Activated T-helper 1 cell treated with Interleukin-2 at 50 U/mL for 16 hours (primary cell): ENCODE results near the gene TJP2.

Source experiments
- DNase-seq: peaks from one replicate; pipeline ENCODE4 v3.0.0-alpha.2; 2020; ENCODE audit warnings: low read depth

Gene TJP2

DNA sequence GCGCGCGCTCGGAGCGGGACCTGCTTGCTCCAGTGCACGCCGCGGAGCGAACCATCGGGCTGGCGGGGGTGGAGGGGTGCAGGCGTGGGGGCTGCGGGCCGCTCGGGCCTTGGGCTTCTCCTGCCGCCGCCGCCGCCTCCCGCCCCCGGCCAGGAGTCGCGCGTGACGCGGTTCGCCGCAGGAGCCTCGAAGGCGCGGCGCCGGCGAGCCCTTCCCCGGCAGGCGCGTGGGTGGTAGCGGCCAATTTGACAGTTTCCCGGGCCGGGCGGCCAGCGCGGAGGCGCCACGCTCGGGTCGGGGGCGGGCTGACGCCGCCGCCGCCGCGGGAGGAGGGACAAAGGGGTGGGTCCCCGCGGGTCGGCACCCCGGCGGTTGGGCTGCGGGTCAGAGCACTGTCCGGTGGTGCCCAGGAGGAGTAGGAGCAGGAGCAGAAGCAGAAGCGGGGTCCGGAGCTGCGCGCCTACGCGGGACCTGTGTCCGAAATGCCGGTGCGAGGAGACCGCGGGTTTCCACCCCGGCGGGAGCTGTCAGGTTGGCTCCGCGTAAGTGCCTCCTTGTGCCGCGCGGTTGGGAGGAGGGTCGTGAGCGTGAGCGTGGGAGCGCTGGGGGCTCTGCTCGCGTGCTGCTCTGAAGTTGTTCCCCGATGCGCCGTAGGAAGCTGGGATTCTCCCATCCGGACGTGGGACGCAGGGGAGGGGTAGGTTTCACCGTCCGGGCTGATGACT, at the start of gene TJP2:
TSS of gene TJP2 (plus strand) at position 387 of the 725 bp plus-strand sequence. CDS start at position 483, 96 bp downstream.
- peak; percentile 7 for DNase-seq

DNA sequence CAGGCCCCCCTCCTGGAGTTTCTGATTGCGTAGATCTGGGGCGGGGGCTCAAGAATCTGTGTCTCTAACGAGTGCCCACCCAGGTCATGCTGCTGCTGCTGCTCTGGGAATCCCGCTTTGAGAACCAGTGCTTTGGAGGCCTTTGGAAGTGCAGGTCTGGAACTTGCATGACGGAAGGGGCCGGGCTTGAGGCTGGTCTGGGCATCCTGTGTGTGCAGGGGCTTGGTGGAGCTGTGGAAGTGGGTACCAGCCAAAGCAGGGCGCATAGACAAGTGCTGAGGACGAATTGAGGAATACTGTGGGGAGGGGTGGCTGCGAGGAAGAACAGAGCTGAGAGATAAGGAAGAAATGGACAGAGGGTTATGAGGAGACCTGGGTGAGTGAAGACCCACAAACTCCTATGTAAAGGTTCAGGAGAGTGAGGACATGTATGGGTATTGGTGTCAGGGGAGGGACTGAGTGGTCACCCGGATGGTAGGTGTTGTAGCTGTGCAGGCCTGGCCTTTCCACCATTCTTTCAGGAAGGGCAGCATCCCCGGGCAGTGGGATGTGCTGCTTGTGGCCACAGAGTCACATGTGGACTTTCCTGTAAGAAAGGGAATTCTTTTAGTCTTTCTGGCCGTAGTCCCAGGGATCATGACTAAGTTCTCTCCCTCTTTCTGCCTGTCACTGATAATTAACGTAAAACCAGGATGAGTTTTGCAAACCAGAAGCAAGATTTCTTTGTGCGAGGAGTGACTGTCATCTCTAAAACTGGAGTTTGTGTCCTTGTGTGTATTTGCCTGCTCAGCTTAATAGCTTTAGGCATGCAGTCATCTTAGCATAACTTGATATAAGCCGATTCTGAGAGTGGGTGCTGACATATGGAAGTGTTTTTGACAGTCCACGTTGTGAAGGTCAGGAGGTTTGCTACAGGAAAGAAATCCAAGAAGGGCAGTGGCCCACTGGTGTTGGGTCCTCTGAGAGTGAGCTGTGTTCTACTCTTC, 43.3 kb upstream of the TJP2 start:
- DNase-seq: no peak

DNA sequence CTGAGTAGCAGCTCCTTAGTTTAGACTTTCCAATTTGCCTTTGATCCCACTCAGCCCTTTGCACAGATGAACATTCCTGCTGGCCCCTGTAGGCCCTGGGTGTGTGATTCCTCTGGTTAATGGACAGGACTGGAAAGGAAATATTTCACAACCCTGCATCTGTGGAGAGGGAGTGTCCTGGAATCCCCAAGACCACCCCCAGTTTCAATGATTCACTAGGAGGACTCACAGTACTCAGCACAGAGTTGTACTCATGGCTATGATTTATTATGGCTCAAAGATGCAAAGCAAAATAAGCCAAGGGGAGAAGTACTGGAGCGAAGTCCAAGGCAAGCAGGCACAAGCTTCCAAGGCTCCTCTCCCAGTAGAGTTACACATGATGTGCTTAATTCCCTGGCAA, 42.4 kb upstream of the TJP2 start:
- no peak for DNase-seq

DNA sequence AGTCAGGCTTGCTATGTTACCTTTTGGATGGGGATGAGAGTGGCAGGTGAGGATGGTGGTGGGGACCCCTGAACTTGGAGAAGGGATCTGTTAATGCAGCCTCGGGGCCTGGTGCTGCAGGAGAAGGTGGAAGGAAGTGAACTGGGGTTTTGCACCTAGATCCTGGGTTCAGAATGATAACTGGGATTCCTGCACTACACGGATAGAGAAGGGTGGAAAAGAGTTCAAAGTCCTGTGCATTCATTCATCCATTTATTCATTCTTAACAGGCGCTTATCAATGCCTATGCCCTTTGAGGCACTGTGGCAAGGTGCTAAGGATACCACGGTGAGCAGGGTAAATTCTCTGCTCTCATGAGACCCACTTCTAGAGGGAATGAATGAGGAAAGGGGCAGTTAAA, 41.7 kb upstream of the TJP2 start:
- DNase-seq: no peak

DNA sequence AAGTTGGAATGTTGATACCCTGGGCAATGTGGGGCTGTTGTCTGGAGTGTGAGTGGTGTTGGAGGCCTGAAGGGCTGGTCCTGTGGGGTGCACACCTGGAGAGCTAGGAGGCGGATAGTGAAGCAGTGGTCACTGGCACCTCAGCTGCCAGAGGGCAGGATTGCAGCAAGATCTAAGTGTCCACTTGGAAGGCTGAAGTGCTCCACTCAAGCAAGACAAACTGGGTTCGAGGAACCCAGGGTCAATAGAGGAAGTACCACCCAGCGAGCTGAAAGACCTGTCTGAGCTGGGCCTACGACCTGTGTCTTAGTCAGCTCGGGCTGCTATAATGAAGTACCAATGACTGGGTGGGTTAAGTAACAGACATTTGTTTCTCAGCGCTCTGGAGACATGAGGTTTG, 39.7 kb upstream of the TJP2 start:
- DNase-seq: no peak

DNA sequence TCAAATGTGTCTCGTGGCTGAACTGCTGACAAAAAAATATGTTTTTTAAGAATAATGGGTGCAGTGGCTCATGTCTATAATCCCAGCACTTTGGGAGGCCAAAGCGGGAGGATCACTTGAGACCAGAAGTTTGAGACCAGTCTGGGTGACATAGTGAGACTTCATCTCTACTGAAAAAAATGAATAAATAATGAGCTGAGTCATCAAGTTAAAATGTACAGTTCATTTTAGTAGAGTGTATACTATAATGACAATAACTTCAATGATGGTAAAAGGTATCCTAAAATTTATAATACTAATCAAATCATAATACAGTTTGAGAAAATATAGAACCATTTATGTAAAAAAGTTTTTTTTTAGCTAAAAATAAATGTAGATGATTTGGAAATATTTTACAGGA, 37.9 kb upstream of the TJP2 start:
- no peak for DNase-seq

DNA sequence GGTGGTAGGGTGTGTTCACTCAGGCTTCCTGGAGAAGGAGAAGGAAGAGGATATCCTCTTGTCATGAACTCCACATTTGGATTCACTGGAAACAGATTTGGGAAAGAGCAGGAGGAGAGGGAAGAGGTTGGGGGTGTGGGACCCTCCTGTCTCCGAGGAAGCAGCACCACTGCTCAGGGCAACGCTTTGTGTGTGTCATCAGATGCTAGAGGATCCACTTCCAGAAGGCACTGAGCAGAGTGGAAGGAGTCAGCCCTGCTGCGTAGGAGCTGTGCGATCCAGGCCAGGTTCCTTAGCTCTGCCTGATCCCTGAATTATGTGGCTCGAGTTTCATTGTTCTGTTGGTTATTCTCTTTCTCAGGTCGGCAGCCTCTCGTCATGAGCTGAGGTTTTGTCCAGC, 37.3 kb upstream of the TJP2 start:
- no peak for DNase-seq

DNA sequence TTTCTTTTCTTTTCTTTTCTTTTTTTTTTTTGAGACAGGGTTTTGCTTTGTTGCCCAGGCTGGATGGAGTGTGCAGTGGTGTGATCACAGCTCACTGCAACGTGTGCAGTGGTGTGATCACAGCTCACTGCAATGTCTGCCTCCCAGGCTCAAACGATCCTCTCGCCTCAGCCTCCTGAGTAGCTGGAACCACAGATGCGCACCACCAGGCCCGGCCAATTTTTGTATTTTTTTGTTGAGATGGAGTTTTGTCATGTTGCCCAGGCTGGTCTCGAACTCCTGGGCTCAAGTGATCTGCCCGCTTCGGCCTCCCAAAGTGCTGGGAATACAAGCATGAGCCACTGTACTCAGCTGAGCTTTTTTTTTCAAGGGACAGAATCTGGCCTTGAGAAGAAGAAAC, 36.8 kb upstream of the TJP2 start:
- DNase-seq: no peak

DNA sequence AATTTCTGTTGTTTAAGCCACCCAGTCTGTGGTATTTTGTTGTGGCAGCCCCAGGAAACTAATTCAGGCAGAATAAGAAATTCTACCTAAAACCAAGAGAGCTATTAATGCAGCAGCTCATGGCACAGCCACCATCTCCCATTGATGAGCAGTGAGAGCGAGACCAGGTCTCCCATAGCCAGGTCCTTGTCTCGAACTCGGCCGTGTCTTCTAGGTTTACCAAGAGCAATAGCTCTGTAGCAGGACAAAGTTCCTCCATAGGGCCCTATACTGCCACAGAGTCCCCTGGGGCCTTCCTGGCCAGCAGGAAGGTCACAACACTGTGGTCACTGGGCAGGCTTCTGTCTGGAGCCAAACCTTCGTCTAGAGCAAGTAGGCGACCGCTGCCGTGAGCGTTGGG, 34.5 kb upstream of the TJP2 start:
- DNase-seq: no peak

DNA sequence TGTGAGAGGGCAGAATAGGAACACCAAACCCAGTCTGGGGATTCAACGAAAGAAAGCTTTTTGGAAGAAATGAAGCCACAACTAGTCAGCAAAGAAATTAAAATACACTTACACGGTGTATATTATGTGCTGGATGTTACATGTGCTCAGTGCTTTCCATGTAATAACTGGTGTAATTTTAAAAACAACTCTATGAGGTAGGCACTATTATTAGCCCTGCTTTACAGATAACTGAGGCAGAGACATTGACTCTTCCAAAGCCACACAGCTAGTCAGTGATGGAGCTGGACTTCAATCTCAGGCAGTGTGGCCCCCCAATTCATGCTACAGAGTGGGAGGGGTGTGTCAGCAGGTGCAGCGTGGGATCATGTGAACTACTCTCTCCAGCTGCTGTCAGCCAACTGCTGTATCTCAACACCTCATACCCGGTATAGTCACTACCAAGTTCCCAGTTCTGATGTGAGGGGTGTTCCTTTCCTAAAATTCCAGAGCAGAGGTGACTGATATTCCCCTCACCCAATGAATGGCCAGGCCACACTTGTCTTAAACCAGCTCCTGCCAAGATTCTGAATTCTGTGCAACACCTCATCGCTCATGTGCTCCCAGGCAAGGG, 33.8 kb upstream of the TJP2 start:
- DNase-seq: no peak

DNA sequence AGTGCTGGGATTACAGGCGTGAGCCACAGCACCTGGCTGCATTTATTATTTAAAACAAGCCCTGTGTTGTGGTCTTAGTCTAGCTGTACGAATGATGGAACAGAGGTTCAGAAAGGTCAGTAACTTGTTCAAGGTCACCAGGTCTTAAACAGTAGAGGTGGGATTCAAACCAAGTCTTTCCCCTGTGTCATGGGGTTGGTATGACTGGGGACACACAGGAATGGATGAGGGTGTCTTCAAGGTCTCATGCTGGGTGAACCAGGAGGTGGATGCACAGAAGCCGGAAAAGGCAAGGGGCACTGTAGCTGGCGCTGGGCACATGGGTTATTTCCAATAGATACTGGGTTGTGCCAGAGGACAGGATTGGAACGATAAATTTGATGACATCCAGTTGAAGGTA, 32.2 kb upstream of the TJP2 start:
- no peak for DNase-seq

DNA sequence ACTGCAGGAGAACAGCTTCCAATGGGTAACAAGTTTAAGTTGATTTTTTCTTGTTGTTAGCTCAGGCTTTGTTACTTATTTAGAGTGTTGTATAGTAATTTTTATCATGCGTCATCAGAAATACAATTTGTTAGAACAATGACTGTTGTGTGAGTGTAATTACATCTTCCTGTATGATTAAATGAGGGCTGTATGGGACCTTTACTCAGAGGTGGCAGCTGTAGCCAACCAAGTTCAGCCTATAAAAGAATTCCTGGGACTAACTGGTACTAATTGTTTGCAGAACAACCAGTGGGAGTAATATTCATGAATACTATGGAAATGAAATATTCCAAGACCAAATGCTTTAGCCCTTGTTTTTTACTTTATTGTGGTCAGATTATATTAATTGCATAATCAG, 30.8 kb upstream of the TJP2 start:
- no peak for DNase-seq

DNA sequence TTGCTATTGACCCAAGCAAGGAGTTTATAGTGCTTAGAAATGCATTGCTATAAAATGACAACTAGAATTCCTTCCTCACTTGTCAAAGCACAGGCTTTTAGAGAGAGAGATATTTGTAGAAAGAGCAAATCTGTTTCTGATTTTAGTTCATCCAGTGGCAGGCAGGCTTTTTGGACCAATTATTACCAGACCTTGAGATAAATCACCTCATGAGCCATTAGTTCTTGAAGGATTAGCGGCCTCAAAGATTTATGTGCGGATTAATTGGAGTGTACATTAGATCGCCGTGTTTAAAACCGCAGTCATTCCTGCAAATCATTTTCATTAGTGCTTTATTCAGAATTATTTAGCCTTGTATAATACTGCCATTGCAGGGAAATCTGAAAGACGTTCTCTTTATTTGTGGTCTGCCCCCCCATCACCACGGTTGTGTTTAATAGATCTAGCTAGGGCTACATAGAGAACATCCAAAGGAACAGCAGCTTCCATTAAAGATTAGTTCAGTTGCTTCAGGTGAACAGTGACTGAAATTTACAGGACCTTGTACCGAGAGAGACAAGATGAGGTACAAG, 28.8 kb upstream of the TJP2 start:
- DNase-seq: no peak

DNA sequence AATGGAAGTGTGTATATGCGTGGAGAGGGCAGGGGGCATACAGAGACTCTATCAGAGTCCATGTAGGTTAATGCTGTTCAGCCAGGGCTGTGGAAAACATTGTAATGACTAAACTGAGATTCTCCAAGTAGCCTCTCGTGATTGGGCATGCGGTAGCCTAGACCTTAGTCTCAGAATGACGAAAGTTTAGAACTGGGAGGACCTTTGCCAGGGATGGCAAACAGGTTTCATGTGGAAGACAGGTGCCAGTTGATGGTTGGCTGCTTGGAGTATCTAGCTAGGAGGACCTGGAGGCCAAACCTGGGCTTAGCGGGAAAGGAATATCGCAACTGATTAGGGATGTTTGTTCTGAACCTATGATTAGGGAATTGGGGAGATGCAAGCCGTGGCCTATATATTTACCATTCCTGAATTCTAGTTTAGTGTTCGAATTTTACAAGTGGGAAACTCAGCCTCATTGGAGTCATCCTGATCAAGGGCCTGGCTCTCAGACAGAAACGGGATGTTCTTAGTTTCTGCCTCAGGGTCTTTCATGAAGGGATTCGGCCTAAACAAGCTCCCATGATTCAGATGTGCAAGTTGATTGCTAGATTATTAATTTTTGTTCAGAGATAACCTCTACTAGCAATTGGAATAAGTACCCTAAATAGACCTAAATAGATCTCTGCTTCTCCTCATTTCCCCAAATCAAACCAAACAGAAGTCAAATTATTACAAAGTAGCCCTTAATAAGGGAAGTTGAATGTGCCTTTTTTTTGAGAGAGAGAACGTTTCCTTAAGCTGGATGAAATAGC, 26.8 kb upstream of the TJP2 start:
- no peak for DNase-seq

DNA sequence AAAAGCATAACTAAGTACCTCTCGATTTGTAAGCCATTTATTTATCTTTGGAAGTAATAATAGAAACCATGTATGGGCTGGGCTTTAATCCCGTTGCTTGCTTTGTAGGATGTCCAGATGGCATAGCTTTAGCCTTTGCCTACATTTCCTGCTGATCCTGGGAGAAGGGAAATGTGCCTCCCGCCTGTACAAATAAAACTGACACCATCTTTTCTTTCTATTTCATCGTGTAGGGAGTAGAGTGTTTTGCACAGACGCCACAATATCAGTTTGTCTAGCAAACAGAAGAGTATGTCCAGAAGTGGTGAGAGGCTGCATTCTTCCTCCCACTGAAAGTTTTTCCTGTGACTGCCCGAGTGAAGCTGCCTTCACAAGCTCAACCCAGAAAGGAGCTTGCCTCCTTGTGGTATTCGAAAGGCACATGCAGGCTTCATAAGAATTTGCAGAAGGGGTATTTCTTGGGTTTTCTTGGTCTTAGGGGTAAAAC, 24.7 kb upstream of the TJP2 start:
- DNase-seq: no peak

DNA sequence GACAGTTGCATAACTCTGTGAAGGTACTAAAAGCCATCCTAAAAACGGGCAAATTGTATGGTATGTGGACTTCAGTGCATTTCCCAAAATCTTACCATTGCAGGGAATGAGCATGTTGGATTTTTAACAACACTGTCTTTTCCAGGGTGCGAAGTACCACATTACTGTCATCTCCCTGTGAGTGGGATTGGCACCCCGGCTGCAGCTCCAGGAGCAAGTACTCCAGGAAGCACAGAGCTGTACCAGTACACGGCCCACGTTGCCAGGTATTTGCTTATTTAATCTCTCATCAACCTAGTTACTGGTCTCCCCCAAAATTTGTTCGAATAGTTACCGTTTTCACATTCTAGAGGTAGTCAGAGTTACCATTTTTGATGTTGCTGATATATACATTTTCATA, 22.6 kb upstream of the TJP2 start:
- no peak for DNase-seq

DNA sequence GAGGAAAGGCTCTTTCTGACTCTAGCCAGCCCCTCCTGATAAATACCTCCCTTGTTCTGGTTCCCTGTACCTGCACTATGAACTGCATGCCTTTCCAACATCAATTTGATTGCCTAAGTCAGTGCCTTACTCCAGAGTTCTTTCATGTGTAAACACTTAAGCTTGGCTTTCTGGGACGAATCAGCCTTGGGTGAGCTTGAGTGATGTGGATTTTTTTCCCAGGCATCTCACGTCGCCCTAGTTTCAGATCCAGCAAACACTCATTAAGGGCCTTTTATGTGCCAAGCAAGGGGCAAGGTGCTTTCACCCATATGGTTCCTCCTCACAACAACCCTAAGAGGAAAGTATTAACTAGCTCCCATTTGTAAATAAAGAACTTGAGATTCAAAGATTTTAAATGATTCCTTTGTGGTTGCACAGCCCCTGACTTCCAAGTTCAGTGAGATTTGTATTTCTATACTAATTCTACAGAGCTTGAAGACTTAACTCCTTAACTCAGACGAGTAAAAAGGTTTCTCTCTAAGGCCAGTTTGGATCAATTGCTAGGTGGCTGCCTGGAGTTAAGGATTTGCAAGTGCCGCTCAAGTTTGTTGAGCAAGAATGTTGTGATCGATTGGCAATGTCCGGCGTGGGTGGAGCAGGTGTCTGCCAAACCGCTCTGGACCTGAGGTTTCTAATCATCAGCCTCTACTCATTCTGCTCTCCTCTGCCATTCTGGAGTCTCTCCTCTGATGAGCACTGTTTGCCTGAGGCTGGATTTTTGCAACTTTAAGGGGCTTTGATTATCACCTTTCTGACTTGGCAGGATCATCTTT, 20.2 kb upstream of the TJP2 start:
- DNase-seq: no peak

DNA sequence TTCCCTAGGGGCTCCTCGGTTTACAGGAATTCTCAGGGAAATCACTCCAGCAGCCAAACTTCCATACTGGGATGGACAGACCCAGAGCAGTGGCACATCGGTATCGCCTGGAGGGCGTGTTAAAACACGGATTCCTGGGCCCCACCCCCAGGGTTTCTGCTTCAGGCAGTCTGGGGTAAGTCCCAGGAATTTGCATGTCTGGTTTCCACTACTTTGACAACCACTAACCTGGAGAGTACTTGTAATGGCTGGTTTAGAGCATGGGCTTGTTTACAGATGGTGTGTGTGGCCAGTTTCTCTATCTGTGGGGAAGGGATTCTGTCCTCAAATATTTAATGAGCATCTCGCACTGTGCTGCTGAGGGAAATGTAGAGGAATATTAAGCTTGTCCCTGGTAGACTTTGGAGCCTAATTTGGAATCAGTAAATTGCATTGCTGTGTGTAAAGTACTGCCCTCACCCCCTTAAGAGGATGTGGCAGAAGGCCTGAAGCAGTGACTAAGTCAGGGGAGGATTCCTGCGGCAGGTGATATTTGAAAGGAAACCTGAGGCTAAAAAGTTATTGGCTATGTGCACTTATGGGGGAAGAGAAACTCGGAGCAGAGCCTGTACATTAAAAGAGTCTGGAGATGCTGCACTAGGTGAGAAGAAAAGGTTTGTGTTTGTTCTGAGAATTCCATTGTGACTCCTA, 18.6 kb upstream of the TJP2 start:
- DNase-seq: no peak

DNA sequence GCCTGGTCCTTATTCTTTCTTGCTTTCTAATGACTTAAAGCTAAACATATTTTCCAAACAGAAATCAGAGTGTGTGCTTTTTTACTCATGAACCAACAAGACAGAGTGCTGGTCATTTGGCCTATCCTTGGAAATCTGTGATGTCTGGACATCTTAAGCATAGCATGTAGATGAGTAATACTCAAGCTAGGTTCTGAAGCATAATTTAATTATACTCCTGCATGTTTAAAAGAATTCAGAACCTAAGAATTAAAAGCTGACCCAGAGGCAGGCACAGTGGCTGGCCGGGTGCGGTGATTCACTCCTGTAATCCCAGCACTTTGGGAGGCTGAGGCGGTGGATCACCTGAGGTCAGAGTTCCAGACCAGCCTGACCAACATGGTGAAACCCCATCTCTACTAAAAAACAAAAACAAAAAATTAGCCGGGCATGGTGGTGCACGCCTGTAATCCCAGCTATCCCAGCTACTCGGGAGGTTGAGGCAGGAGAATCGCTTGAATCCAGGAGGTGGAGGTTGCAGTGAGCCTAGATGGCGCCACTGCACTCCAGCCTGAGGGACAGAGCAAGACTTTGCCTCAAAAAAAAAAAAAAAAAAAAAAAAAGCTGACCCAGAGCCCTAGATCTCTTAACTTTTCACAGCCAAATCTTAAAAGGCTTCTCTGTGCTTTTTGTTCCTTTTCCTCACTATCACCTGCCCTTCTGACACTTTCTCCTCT, 16.2 kb upstream of the TJP2 start:
- no peak for DNase-seq
